HCT116 (cell line): ENCODE results near the gene ARHGAP18. TPM values are rescaled to one million over a fixed set of nuclear protein-coding genes. Genes with fewer than 3 reads are reported as not detected.
A peak's percentile ranks its signal among the peaks of the same experiment; 100 is the strongest.

Experiments
- ATAC-seq: fragments of 200-7000 bp; cut with Tn5 transposase; 2 replicates; pipeline ENCODE4 v1.9.1; 2020; ENCODE audit warnings: mild to moderate bottlenecking, moderate library complexity
- BruUV-seq: library from RNA; stranded (reverse); fragments of 400-500 nt; replicated peaks from 2 replicates; lab custom pipeline; 2021; lab: Mats Ljungman, UMichigan
- CTCF ChIA-PET: fragments of 300-600 bp; sonication (Branson Sonifier 250); formaldehyde crosslinking; loops from one replicate; lab custom pipeline; 2021; ENCODE audit warnings: antibody characterized with exemption; lab: Charles Lee
- POLR2A ChIA-PET: fragments of 300-600, 350-600 bp; sonication (Branson Sonifier 250); formaldehyde crosslinking; loops from one replicate; lab custom pipeline; 2021; ENCODE audit warnings: antibody characterized with exemption; lab: Charles Lee
- RAD21 ChIA-PET, 2 experiments: fragments of 300-600 bp; sonication (Branson Sonifier 250); formaldehyde crosslinking; loops; one replicate each; lab custom pipeline; 2023; ENCODE audit warnings: low total read pairs in 2 of 2; ENCODE audit not compliant: uncharacterized antibody in 2 of 2, unreplicated experiment in 2 of 2, low non-redundant PET in 1 of 2; lab: Charles Lee
- DNase-seq: peaks from one replicate; pipeline ENCODE4 v3.0.0-alpha.2; 2010; ENCODE audit warnings: low read depth, low spot score
- H2AFZ ChIP-seq: fragments of 200-600 bp; shearing (Covaris generic), sonication (generic); 2 replicates; pipeline ENCODE4 v1.6.1; 2017; ENCODE audit warnings: low read depth, mixed run types, mixed read lengths, antibody characterized with exemption, low read length; ENCODE audit not compliant: poor library complexity, severe bottlenecking
- H3K27ac ChIP-seq: 2 replicates; pipeline ENCODE4 v1.5.1; 2012; ENCODE audit warnings: low read depth, low read length
- H3K27me3 ChIP-seq: fragments of 200-600 bp; sonication (generic); 2 replicates; pipeline ENCODE4 v1.6.1; 2016; ENCODE audit warnings: mixed run types, low read length, mixed read lengths; ENCODE audit not compliant: insufficient read depth
- H3K36me3 ChIP-seq, 2 experiments: fragments of 200-500 bp in 1 of 2; fragments of 200-600 bp in 1 of 2; sonication (Bioruptor generic) in 1 of 2; sonication (generic) in 1 of 2; 2 replicates each; pipeline versions ENCODE4 v1.5.1 to v1.6.1; 2014 to 2016; ENCODE audit warnings: low read length in 2 of 2, inconsistent platforms in 1 of 2, mixed read lengths in 1 of 2, mixed run types in 1 of 2; ENCODE audit not compliant: insufficient read depth in 2 of 2, control insufficient read depth in 1 of 2
- H3K4me1 ChIP-seq, 2 experiments: fragments of 200-600 bp in 1 of 2; sonication (generic) in 1 of 2; 2 replicates each; pipeline versions ENCODE4 v1.5.1 to v1.6.1; 2012 to 2017; ENCODE audit warnings: low read length in 2 of 2, inconsistent platforms in 1 of 2, mild to moderate bottlenecking in 1 of 2, mixed read lengths in 1 of 2, mixed run types in 1 of 2, moderate library complexity in 1 of 2; ENCODE audit not compliant: insufficient read depth in 2 of 2, control insufficient read depth in 1 of 2
- H3K4me2 ChIP-seq: fragments of 200-600 bp; sonication (generic); 2 replicates; pipeline ENCODE4 v1.6.1; 2017; ENCODE audit warnings: mixed run types, low read length, mixed read lengths
- H3K4me3 ChIP-seq, 2 experiments: fragments of 200-600 bp in 1 of 2; sonication (generic) in 1 of 2; replicated peaks in 1 of 2; 2 replicates each; pipeline ENCODE4 v1.5.1; 2011 to 2016; ENCODE audit warnings: low read length in 2 of 2, control low read depth in 1 of 2, low read depth in 1 of 2, mild to moderate bottlenecking in 1 of 2, mixed read lengths in 1 of 2, mixed run types in 1 of 2
- H3K79me2 ChIP-seq: fragments of 200-600 bp; sonication (generic); 2 replicates; pipeline ENCODE4 v1.6.1; 2017; ENCODE audit warnings: mild to moderate bottlenecking, mixed run types, low read length, moderate library complexity, mixed read lengths; ENCODE audit not compliant: insufficient read depth
- H3K9ac ChIP-seq: fragments of 200-600 bp; sonication (generic); 2 replicates; pipeline ENCODE4 v1.6.1; 2016; ENCODE audit warnings: low read length, mixed read lengths
- H3K9me2 ChIP-seq: fragments of 200-600 bp; sonication (generic), shearing (Covaris generic); 2 replicates; pipeline ENCODE4 v1.6.1; 2017; ENCODE audit warnings: mixed run types, mild to moderate bottlenecking, moderate library complexity; ENCODE audit not compliant: insufficient read depth
- H3K9me3 ChIP-seq, 2 experiments: fragments of 200-500 bp in 1 of 2; fragments of 200-600 bp in 1 of 2; sonication (Bioruptor generic) in 1 of 2; sonication (generic) in 1 of 2; 2 replicates each; pipeline ENCODE4 v1.6.1; 2014 to 2017; ENCODE audit warnings: low read length in 2 of 2, mixed read lengths in 2 of 2, inconsistent platforms in 1 of 2, low read depth in 1 of 2, mild to moderate bottlenecking in 1 of 2, mixed run types in 1 of 2, moderate library complexity in 1 of 2; ENCODE audit not compliant: control insufficient read depth in 1 of 2, insufficient read depth in 1 of 2
- H4K20me1 ChIP-seq: fragments of 200-600 bp; sonication (generic), shearing (Covaris generic); 2 replicates; pipeline ENCODE4 v1.6.1; 2017; ENCODE audit warnings: mixed run types, mild to moderate bottlenecking, moderate library complexity; ENCODE audit not compliant: insufficient read depth
- CEBPB ChIP-seq: IDR thresholded peaks from 2 replicates; pipeline ENCODE4 v1.6.1; 2012; ENCODE audit warnings: low read depth
- CTCF ChIP-seq, 3 experiments: fragments of 200-600 bp in 1 of 3; sonication (generic) in 1 of 3; IDR thresholded peaks in 2 of 3; conservative IDR thresholded peaks in 1 of 3; 2 replicates each; pipeline ENCODE4 v1.5.1; 2012 to 2017; ENCODE audit warnings: low read depth in 2 of 3, low read length in 2 of 3, antibody characterized with exemption in 1 of 3, borderline replicate concordance in 1 of 3, control low read depth in 1 of 3, mild to moderate bottlenecking in 1 of 3, mixed read lengths in 1 of 3, mixed run types in 1 of 3, moderate library complexity in 1 of 3; ENCODE audit not compliant: insufficient read depth in 1 of 3
- EGR1 ChIP-seq: IDR thresholded peaks from 2 replicates; pipeline ENCODE4 v1.6.1; 2012; ENCODE audit warnings: low read depth
- EZH2 ChIP-seq: fragments of 200-600 bp; sonication (generic); IDR thresholded peaks from 2 replicates; pipeline ENCODE4 v1.6.1; 2017; ENCODE audit warnings: antibody characterized with exemption, mixed run types
- JUND ChIP-seq: IDR thresholded peaks from 2 replicates; pipeline ENCODE4 v1.6.1; 2012
- POLR2A ChIP-seq: IDR thresholded peaks from 2 replicates; pipeline ENCODE4 v1.7.0; 2011; ENCODE audit warnings: borderline replicate concordance; ENCODE audit not compliant: insufficient read depth, insufficient read length; ENCODE audit errors: extremely low read depth
- POLR2AphosphoS5 ChIP-seq: IDR thresholded peaks from 2 replicates; pipeline ENCODE4 v1.6.1; 2011; ENCODE audit warnings: mild to moderate bottlenecking, low read depth, low read length, moderate library complexity
- RAD21 ChIP-seq: IDR thresholded peaks from 2 replicates; pipeline ENCODE4 v1.6.1; 2012; ENCODE audit warnings: low read depth, mild to moderate bottlenecking
- REST ChIP-seq: IDR thresholded peaks from 2 replicates; pipeline ENCODE4 v1.6.1; 2012; ENCODE audit warnings: low read depth
- SIN3A ChIP-seq: IDR thresholded peaks from 2 replicates; pipeline ENCODE4 v1.6.1; 2012; ENCODE audit warnings: low read depth
- SRF ChIP-seq: IDR thresholded peaks from 2 replicates; pipeline ENCODE4 v1.6.1; 2012; ENCODE audit warnings: low read depth
- ZBTB33 ChIP-seq: IDR thresholded peaks from 2 replicates; pipeline ENCODE4 v1.6.1; 2011; ENCODE audit warnings: mild to moderate bottlenecking, low read length, moderate library complexity; ENCODE audit not compliant: insufficient replicate concordance; ENCODE audit errors: extremely low read depth
- ZNF274 ChIP-seq: fragments of 200-500 bp; sonication (Bioruptor generic); IDR thresholded peaks from 2 replicates; pipeline ENCODE4 v1.6.1; 2014; ENCODE audit warnings: mild to moderate bottlenecking, low read depth, low read length, inconsistent platforms
- intact Hi-C: fragments of 100-400 bp; cut with micrococcal nuclease; formaldehyde crosslinking; loops from 2 replicates; pipeline ENCODE4 v1.10.0; 2022
- total RNA-seq: library from RNA; stranded (reverse); gene quantifications from one replicate; pipeline ENCODE4 v1.2.1, GENCODE V29; 2021; ENCODE audit not compliant: unreplicated experiment

The ARHGAP18 gene
- total RNA-seq, 1 experiment from 2014 or later: 70.3 TPM

- ATAC-seq (peak; percentile 30; the same call in 1 of the 2 replicates), DNase-seq (no peak)
- Histone ChIP-seq H3K4me3 (no peak overlapping the region), H2AFZ (no peak overlapping the region), H3K9me2 (no peaks in the 10 kb centered on the region), H3K9me3 (no peaks in the 10 kb centered on the region), H3K27ac (peak overlapping the region; percentile 22), H3K4me1 (peaks cover 85 to 87% of the 10 kb centered on the region in 2 experiments), H3K27me3 (no peaks in the 10 kb centered on the region), H3K36me3 (no peaks in the 10 kb centered on the region), H4K20me1 (no peaks in the 10 kb centered on the region), H3K4me2 (no peak overlapping the region), H3K9ac (no peak overlapping the region), H3K79me2 (peaks cover 100% of the 10 kb centered on the region)
- RAD21 ChIA-PET: no interaction called here
- no peak for TF ChIP-seq EZH2
- no peak for TF ChIP-seq CTCF (IDR thresholded peaks at IDR 0.05 in 2 of 3, conservative IDR thresholded peaks at IDR 0.05 in 1 of 3; ENCODE audit: borderline replicate concordance in 1 of 3, insufficient read depth in 1 of 3, low read depth in 2 of 3, low read length in 2 of 3)
- no peak for TF ChIP-seq POLR2A
- no peak for TF ChIP-seq SRF
- TF ChIP-seq POLR2AphosphoS5: no peak
- BruUV-seq: no TSS peak
- POLR2A ChIA-PET: interaction anchor here (1.7 kb wide), 1 partner anchor 13 kb away, joined by 6 read pairs; the partner anchor contains the start of gene ARHGAP18
- CTCF ChIA-PET: no interaction called here
- intact Hi-C loops: no loop called here
Measured at GRCh38 chr6:129696843-129697242, 13.1 kb downstream of the ARHGAP18 start.

GRCh38 chr6:129696028-129696418 lies 14.0 kb downstream of the ARHGAP18 start:
- H4K20me1 ChIP-seq: no peaks in the 10 kb centered on the region
- peaks cover 85 to 92% of the 10 kb centered on the region in 2 experiments for H3K4me1 ChIP-seq
- BruUV-seq: no TSS peak
- RAD21 ChIA-PET: no interaction called here
- H3K79me2 ChIP-seq: peaks cover 100% of the 10 kb centered on the region
- 0 out of 2 replicates have a peak overlapping the region, but pooled peaks have one; percentile 6 for H3K4me2 ChIP-seq
- no peaks in the 10 kb centered on the region for H3K9me2 ChIP-seq
- H3K9me3 ChIP-seq: no peaks in the 10 kb centered on the region
- no peak overlapping the region for H3K4me3 ChIP-seq
- no peaks in the 10 kb centered on the region for H3K27me3 ChIP-seq
- ATAC-seq (no peak), DNase-seq (no peak)
- H3K36me3 ChIP-seq: no peaks in the 10 kb centered on the region
- POLR2A ChIA-PET: interaction anchor here (1.3 to 1.8 kb wide), 3 partner anchors 12 to 14 kb away, joined by 5 to 9 read pairs (median 6); partner anchors contain the start of gene ARHGAP18
- CTCF ChIA-PET: interaction anchor here (1.1 kb wide), 1 partner anchor 79 kb away, joined by 3 read pairs; no protein-coding TSS in a partner anchor
- H2AFZ ChIP-seq: no peak overlapping the region
- intact Hi-C loops: no loop called here
- peak overlapping the region; percentile 17; the same call in 1 of the 2 replicates for H3K27ac ChIP-seq
- H3K9ac ChIP-seq: no peak overlapping the region
- TF ChIP-seq ZBTB33: no peak
- no peak for TF ChIP-seq SIN3A
- TF ChIP-seq EGR1: no peak
- TF ChIP-seq RAD21: no peak
- TF ChIP-seq JUND: no peak
- TF ChIP-seq REST: no peak
- no peak for TF ChIP-seq CEBPB
- TF ChIP-seq POLR2AphosphoS5: no peak
- no peak for TF ChIP-seq EZH2
- TF ChIP-seq ZNF274: no peak
